ENCODE measurements around the gene ABCA12. TPM values are rescaled to one million over a fixed set of nuclear protein-coding genes. Genes with fewer than 3 reads are reported as not detected.
"Not testable (repeated sequence)": the region's sequence is repeated elsewhere in the genome, so short reads cannot be mapped to it uniquely, and the experiment has no call there.

ABCA12 gene, protein sequence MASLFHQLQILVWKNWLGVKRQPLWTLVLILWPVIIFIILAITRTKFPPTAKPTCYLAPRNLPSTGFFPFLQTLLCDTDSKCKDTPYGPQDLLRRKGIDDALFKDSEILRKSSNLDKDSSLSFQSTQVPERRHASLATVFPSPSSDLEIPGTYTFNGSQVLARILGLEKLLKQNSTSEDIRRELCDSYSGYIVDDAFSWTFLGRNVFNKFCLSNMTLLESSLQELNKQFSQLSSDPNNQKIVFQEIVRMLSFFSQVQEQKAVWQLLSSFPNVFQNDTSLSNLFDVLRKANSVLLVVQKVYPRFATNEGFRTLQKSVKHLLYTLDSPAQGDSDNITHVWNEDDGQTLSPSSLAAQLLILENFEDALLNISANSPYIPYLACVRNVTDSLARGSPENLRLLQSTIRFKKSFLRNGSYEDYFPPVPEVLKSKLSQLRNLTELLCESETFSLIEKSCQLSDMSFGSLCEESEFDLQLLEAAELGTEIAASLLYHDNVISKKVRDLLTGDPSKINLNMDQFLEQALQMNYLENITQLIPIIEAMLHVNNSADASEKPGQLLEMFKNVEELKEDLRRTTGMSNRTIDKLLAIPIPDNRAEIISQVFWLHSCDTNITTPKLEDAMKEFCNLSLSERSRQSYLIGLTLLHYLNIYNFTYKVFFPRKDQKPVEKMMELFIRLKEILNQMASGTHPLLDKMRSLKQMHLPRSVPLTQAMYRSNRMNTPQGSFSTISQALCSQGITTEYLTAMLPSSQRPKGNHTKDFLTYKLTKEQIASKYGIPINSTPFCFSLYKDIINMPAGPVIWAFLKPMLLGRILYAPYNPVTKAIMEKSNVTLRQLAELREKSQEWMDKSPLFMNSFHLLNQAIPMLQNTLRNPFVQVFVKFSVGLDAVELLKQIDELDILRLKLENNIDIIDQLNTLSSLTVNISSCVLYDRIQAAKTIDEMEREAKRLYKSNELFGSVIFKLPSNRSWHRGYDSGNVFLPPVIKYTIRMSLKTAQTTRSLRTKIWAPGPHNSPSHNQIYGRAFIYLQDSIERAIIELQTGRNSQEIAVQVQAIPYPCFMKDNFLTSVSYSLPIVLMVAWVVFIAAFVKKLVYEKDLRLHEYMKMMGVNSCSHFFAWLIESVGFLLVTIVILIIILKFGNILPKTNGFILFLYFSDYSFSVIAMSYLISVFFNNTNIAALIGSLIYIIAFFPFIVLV (N-terminal part only)
- 0.06 TPM for polyA plus RNA-seq
- long read RNA-seq, donor 1, result 0 reads
- long read RNA-seq, donor 2, partial matches to known transcripts, result 7 of 7 reads
- long read RNA-seq, donor 2, other reads (novel, unspliced or antisense), result 0 of 7 reads
- long read RNA-seq, donor 3, result 0 reads
- long read RNA-seq, donor 4, result 0 reads
- long read RNA-seq, donor 5, result 0 reads
- long read RNA-seq, donor 6, partial matches to known transcripts, result 0 of 45 reads
- long read RNA-seq, donor 6, other reads (novel, unspliced or antisense), result 45 of 45 reads
- long read RNA-seq, donor 7, partial matches to known transcripts, result 0 of 6 reads
- long read RNA-seq, donor 7, other reads (novel, unspliced or antisense), result 6 of 6 reads
- long read RNA-seq, donor 8, partial matches to known transcripts, result 0 of 5 reads
- long read RNA-seq, donor 8, other reads (novel, unspliced or antisense), result 5 of 5 reads
- long read RNA-seq, donor 9, result 0 reads
- long read RNA-seq, donor 10, partial matches to known transcripts, result 0 of 6 reads
- long read RNA-seq, donor 10, other reads (novel, unspliced or antisense), result 6 of 6 reads
- long read RNA-seq, donor 11, result 0 reads

DNA sequence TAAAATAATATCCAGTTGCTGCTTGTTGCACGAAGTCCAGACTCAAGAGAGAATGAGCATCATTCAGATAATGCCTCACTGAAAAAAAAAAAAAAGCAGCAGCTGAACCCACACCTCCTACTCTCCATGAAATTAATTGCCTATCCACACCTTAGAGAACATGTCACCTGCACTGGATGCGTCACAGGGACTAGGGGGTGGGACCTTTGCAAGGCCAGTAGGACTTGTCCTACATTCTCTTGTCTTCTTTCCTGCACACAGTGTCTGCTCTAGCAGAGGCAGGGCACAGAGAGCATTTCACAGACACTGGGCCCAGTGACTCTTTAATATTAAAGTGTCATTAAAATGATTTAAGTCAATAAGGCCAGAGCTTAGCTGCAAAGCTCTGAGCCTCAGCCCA, at the start of gene ABCA12:
ABCA12 (minus strand) TSS at position 148 of the 400 bp plus-strand sequence. CDS start 418 bp downstream, outside the sequence.
- Histone ChIP-seq H3K27ac (ENCODE audit: low read length) (no peak within 1 kb of the TSS), H3K36me3 (ENCODE audit: control insufficient read depth, insufficient read depth, low read length) (no peaks in the 10 kb centered on the region), H3K4me1 (ENCODE audit: control insufficient read depth, insufficient read depth, low read length) (no peaks in the 10 kb centered on the region), H3K9me3 (ENCODE audit: control insufficient read depth, low read depth, low read length) (no peaks in the 10 kb centered on the region), H3K27me3 (ENCODE audit: control insufficient read depth, insufficient read depth, low read length) (no peaks in the 10 kb centered on the region), H3K4me3 (ENCODE audit: low read length) (no peak within 1 kb of the TSS)
- no CpG with 5 or more reads among the region's 2 CpGs for WGBS (ENCODE audit: insufficient coverage, low lambda C conversion rate)
- DNase-seq, result no peak

DNA sequence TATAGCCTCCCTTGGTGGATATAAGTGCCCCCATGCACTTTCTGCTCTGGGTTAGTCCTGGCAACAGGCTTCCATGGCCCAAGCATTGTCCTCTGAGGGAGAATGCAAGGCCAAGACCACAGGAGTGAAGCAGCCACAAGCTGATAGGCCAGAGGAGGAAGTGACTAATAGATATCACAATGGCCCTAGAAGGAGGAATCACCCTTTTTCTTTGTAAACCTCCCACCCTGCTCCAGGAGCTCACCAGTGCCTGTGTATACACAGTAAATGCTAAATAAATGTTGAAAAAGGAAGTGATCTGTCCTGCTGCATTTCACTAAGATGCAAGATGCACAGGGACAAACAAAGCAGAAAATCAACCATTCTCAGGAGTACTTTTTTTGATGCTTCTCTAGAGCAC, 49.7 kb upstream of the ABCA12 start:
- Histone ChIP-seq H3K9me3 (ENCODE audit: control insufficient read depth, low read depth, low read length) (no peaks in the 10 kb centered on the region), H3K27me3 (ENCODE audit: control insufficient read depth, insufficient read depth, low read length) (no peaks in the 10 kb centered on the region), H3K36me3 (ENCODE audit: control insufficient read depth, insufficient read depth, low read length) (no peaks in the 10 kb centered on the region), H3K4me3 (ENCODE audit: low read length) (no peak overlapping the region), H3K4me1 (ENCODE audit: control insufficient read depth, insufficient read depth, low read length) (no peaks in the 10 kb centered on the region), H3K27ac (ENCODE audit: low read length) (no peak overlapping the region)
- no peak for DNase-seq

DNA sequence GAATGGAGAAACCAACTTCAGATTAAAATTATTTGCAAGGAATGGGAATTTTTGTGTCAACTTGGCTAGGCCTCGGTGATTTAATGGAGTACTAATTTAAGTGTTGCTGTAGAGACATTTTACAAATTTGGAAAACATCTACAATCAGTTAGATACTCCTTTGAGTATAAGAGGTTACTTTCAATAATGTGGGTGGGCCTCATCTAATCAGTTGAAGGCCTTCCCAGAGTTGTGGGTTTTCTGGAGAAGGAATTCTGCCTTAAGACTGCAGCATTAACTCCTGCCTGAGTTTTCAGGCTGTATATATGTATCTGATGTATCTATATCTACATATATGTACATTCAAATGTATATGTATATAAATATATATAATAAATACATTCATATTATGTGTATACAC, 47.6 kb upstream of the ABCA12 start:
- no peak for DNase-seq
- no peaks in the 10 kb centered on the region for H3K4me1 ChIP-seq (ENCODE audit: control insufficient read depth, insufficient read depth, low read length)
- WGBS (ENCODE audit: insufficient coverage, low lambda C conversion rate), result no CpG with 5 or more reads among the region's 1 CpG
- H3K36me3 ChIP-seq (ENCODE audit: control insufficient read depth, insufficient read depth, low read length), result no peaks in the 10 kb centered on the region
- no peak overlapping the region for H3K27ac ChIP-seq (ENCODE audit: low read length)
- H3K4me3 ChIP-seq (ENCODE audit: low read length), result no peak overlapping the region
- H3K9me3 ChIP-seq (ENCODE audit: control insufficient read depth, low read depth, low read length), result peaks cover 5% of the 10 kb centered on the region
- H3K27me3 ChIP-seq (ENCODE audit: control insufficient read depth, insufficient read depth, low read length), result no peaks in the 10 kb centered on the region

DNA sequence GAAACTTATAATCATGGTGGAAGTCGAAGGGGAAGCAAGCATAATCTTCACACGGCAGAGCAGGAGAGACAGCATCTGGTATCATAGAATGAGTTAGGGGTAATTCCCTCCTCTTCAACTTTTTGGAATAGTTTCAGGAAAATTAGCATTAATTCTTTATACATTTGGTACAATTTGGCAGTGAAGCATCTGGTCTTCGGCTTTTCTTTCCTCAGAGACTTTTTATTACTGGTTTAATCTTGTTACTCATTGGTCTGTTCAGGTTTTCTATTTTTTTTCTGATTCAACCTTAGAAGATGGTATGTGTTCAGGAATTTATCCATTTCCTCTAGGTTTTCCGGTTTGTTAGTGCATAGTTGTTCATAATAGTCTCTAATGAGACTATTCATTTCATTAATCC, 39.7 kb upstream of the ABCA12 start:
- Histone ChIP-seq H3K4me3 (ENCODE audit: low read length) (no peak overlapping the region), H3K36me3 (ENCODE audit: control insufficient read depth, insufficient read depth, low read length) (no peaks in the 10 kb centered on the region), H3K9me3 (ENCODE audit: control insufficient read depth, low read depth, low read length) (peaks cover 5% of the 10 kb centered on the region), H3K4me1 (ENCODE audit: control insufficient read depth, insufficient read depth, low read length) (no peaks in the 10 kb centered on the region), H3K27ac (ENCODE audit: low read length) (no peak overlapping the region), H3K27me3 (ENCODE audit: control insufficient read depth, insufficient read depth, low read length) (no peaks in the 10 kb centered on the region)
- WGBS (ENCODE audit: insufficient coverage, low lambda C conversion rate), result 90% methylated on average over 2 of the region's 4 CpGs
- no peak for DNase-seq

DNA sequence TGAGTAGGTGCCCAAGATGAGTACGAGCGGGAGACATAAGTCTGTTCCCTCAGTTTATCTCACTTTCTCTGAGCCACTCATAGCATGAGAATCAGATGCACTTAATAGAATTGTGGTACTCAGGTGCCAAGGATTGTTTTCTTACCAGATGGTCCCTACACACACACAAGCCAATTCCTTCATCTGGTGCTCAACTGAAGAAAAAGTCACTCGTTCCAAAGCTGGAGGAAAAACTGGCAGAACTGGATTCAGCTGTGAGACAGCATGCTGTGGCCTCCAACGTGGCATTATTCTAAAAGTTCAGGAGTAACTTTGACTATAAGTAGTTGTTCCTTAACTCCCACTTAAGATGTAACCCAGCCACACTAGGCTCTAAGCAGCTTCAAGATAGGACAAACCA, 33.4 kb upstream of the ABCA12 start:
- no peaks in the 10 kb centered on the region for H3K9me3 ChIP-seq (ENCODE audit: control insufficient read depth, low read depth, low read length)
- DNase-seq, result no peak
- H3K27me3 ChIP-seq (ENCODE audit: control insufficient read depth, insufficient read depth, low read length), result no peaks in the 10 kb centered on the region
- H3K4me1 ChIP-seq (ENCODE audit: control insufficient read depth, insufficient read depth, low read length), result no peaks in the 10 kb centered on the region
- H3K4me3 ChIP-seq (ENCODE audit: low read length), result no peak overlapping the region
- WGBS (ENCODE audit: insufficient coverage, low lambda C conversion rate), result no CpG with 5 or more reads among the region's 4 CpGs
- H3K27ac ChIP-seq (ENCODE audit: low read length), result no peak overlapping the region
- H3K36me3 ChIP-seq (ENCODE audit: control insufficient read depth, insufficient read depth, low read length), result no peaks in the 10 kb centered on the region

DNA sequence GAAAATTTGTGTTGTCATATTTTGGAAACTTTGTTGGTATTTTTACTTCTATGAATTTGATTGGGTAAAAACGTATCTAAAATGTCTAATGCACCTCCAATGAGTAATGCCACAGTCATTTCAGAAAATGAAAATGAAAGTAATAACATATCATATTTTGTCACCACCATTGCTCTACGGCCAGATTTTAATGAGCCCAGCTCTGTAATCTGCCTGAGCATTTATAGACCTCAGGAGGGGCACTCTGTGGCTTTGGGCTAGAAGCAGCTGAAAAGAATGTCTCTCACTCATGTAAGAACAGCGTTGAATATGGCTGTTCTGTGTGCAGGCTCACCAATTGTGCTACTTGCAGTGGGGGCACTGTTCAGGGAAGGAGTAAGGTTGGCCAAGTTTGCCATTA, 32.7 kb upstream of the ABCA12 start:
- Histone ChIP-seq H3K4me3 (ENCODE audit: low read length) (no peak overlapping the region), H3K27ac (ENCODE audit: low read length) (no peak overlapping the region), H3K9me3 (ENCODE audit: control insufficient read depth, low read depth, low read length) (no peaks in the 10 kb centered on the region), H3K4me1 (ENCODE audit: control insufficient read depth, insufficient read depth, low read length) (no peaks in the 10 kb centered on the region), H3K36me3 (ENCODE audit: control insufficient read depth, insufficient read depth, low read length) (no peaks in the 10 kb centered on the region), H3K27me3 (ENCODE audit: control insufficient read depth, insufficient read depth, low read length) (no peaks in the 10 kb centered on the region)
- WGBS (ENCODE audit: insufficient coverage, low lambda C conversion rate), result 80% methylated on average over 1 of the region's 3 CpGs
- DNase-seq, result no peak

DNA sequence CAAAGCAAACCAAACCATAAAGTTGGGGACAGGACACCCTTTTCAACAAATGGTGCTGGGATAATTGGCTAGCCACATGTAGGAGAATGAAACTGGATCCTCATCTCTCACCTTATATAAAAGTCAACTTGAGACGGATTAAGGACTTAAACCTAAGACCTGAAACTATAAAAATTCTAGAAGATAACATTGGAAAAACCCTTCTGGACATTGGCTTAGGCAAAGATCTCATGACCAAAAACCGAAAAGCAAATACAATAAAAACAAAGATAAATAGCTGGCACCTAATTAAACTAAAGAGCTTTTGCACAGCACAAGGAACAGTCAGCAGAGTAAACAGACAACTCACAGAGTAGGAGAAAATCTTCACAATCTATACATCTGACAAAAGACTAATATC, 28.1 kb upstream of the ABCA12 start:
- not testable (repeated sequence) for H3K36me3 ChIP-seq (ENCODE audit: control insufficient read depth, insufficient read depth, low read length); H3K27me3 ChIP-seq (ENCODE audit: control insufficient read depth, insufficient read depth, low read length); DNase-seq; H3K4me1 ChIP-seq (ENCODE audit: control insufficient read depth, insufficient read depth, low read length); H3K27ac ChIP-seq (ENCODE audit: low read length); H3K4me3 ChIP-seq (ENCODE audit: low read length)
- peaks cover 12% of the 10 kb centered on the region for H3K9me3 ChIP-seq (ENCODE audit: control insufficient read depth, low read depth, low read length)
- 66% methylated on average over 2 of the region's 2 CpGs for WGBS (ENCODE audit: insufficient coverage, low lambda C conversion rate)

DNA sequence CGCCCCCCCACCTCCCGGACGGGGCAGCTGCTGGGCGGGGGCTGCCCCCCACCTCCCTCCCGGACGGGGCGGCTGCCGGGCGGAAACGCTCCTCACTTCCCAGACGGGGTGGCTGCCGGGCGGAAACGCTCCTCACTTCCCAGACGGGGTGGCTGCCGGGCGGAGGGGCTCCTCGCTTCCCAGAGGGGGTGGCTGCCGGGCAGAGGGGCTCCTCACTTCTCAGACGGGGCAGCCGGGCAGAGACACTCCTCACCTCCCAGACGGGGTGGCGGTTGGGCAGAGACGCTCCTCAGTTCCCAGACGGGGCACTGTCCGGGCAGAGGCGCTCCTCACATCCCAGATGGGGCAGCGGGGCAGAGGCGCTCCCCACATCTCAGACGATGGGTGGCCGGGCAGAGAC, 24.9 kb upstream of the ABCA12 start:
- H3K4me1 ChIP-seq (ENCODE audit: control insufficient read depth, insufficient read depth, low read length); DNase-seq; H3K27me3 ChIP-seq (ENCODE audit: control insufficient read depth, insufficient read depth, low read length); H3K4me3 ChIP-seq (ENCODE audit: low read length); H3K36me3 ChIP-seq (ENCODE audit: control insufficient read depth, insufficient read depth, low read length); H3K27ac ChIP-seq (ENCODE audit: low read length): not testable (repeated sequence)
- no CpG with 5 or more reads among the region's 31 CpGs for WGBS (ENCODE audit: insufficient coverage, low lambda C conversion rate)
- peaks cover 12% of the 10 kb centered on the region for H3K9me3 ChIP-seq (ENCODE audit: control insufficient read depth, low read depth, low read length)

DNA sequence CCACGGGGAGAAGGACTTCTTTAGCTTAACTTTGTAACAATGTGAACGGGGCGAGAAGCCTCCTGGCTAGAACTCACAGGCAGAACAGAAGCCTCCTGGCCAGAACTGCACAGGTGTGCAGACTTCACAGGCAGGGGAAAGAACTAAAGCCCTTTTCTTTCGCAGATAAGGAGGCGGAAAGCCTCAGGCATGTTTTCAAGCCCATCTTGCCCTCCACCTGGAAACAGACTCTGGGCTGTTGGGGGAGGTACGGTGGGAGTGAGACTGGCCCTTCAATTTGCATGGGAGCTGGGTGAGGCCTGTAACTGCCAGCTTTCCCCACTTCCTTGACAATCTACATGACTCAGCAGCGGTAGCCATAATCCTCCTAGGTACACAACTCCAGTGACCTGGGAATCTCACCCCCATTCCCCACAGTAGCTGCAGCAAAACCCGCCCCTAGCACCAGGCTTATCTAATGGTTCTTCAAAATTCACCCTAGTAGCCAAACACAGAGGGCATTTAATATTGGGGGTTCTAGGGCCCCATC, 22.9 kb upstream of the ABCA12 start:
- H3K27ac ChIP-seq (ENCODE audit: low read length), result no peak overlapping the region

More for the DNA sequence above, 22.9 kb upstream of the ABCA12 start:
- no CpG with 5 or more reads among the region's 8 CpGs for WGBS (ENCODE audit: insufficient coverage, low lambda C conversion rate)
- DNase-seq, result no peak
- Histone ChIP-seq H3K27me3 (ENCODE audit: control insufficient read depth, insufficient read depth, low read length) (no peaks in the 10 kb centered on the region), H3K4me3 (ENCODE audit: low read length) (no peak overlapping the region), H3K4me1 (ENCODE audit: control insufficient read depth, insufficient read depth, low read length) (no peaks in the 10 kb centered on the region), H3K36me3 (ENCODE audit: control insufficient read depth, insufficient read depth, low read length) (no peaks in the 10 kb centered on the region), H3K9me3 (ENCODE audit: control insufficient read depth, low read depth, low read length) (peaks cover 12% of the 10 kb centered on the region)
